Kidney epithelial cell (primary cell): ENCODE data around the gene TBKBP1. TPM values are rescaled to one million over a fixed set of nuclear protein-coding genes. Genes with fewer than 3 reads are reported as not detected.

ENCODE experiments used
- DNase-seq: peaks from one replicate; pipeline ENCODE4 v3.0.0-alpha.2; 2010; ENCODE audit warnings: low read depth
- H3K27me3 ChIP-seq: 2 replicates; pipeline ENCODE4 v1.6.0; 2011; ENCODE audit warnings: low read length; ENCODE audit not compliant: control insufficient read depth, insufficient read depth
- H3K36me3 ChIP-seq: 2 replicates; pipeline ENCODE4 v1.5.1; 2011; ENCODE audit warnings: low read length; ENCODE audit not compliant: control insufficient read depth, insufficient read depth
- H3K4me3 ChIP-seq: 2 replicates; pipeline ENCODE4 v1.5.1; 2011; ENCODE audit warnings: low read depth, mild to moderate bottlenecking, control low read depth, low read length
- CTCF ChIP-seq: IDR thresholded peaks from 2 replicates; pipeline ENCODE4 v1.5.1; 2011; ENCODE audit warnings: mild to moderate bottlenecking, moderate library complexity, low read length, control low read depth, inconsistent platforms; ENCODE audit not compliant: insufficient read depth, poor library complexity, severe bottlenecking
- total RNA-seq: library from RNA; depleted of rRNA; stranded (reverse); fragments of >200 nt; gene quantifications from 2 replicates; pipeline ENCODE4 v1.2.3, GENCODE V29; 2015

TBKBP1 gene
- total RNA-seq, 1 donor from 2014 or later, result 9.7 TPM

GRCh38 chr17:47660064-47660492 lies 33.9 kb upstream of the TBKBP1 start:
- TF ChIP-seq CTCF, result no peak
- Histone ChIP-seq H3K4me3 (no peak overlapping the region), H3K36me3 (peaks cover 3% of the 10 kb centered on the region), H3K27me3 (no peaks in the 10 kb centered on the region)
- DNase-seq, result no peak

GRCh38 chr17:47663912-47664623 lies 29.9 kb upstream of the TBKBP1 start:
- Histone ChIP-seq H3K27me3 (no peaks in the 10 kb centered on the region), H3K36me3 (peaks cover 2% of the 10 kb centered on the region), H3K4me3 (no peak overlapping the region)
- no peak for DNase-seq
- TF ChIP-seq CTCF, result peak; percentile 79

- TF ChIP-seq CTCF, result no peak
- peaks cover 2% of the 10 kb centered on the region for H3K36me3 ChIP-seq
- H3K4me3 ChIP-seq, result no peak overlapping the region
- H3K27me3 ChIP-seq, result no peaks in the 10 kb centered on the region
- DNase-seq, result no peak
Measured at GRCh38 chr17:47664624-47664941, 29.4 kb upstream of the TBKBP1 start.

GRCh38 chr17:47665655-47666054 lies 28.3 kb upstream of the TBKBP1 start:
- Histone ChIP-seq H3K36me3 (peaks cover 2% of the 10 kb centered on the region), H3K4me3 (no peak overlapping the region), H3K27me3 (no peaks in the 10 kb centered on the region)
- no peak for TF ChIP-seq CTCF
- no peak for DNase-seq

GRCh38 chr17:47669081-47669480 lies 24.9 kb upstream of the TBKBP1 start:
- DNase-seq, result no peak
- Histone ChIP-seq H3K27me3 (no peaks in the 10 kb centered on the region), H3K4me3 (no peak overlapping the region), H3K36me3 (peaks cover 4% of the 10 kb centered on the region)
- TF ChIP-seq CTCF, result no peak

GRCh38 chr17:47670064-47670463 lies 23.9 kb upstream of the TBKBP1 start:
- Histone ChIP-seq H3K4me3 (no peak overlapping the region), H3K27me3 (no peaks in the 10 kb centered on the region), H3K36me3 (peaks cover 4% of the 10 kb centered on the region)
- no peak for DNase-seq
- TF ChIP-seq CTCF, result no peak
